Right lung (tissue), 5 donors: Measurements from ENCODE around the gene MT2A. TPM values are rescaled to one million over a fixed set of nuclear protein-coding genes. Genes with fewer than 3 reads are reported as not detected.

Source experiments
- DNase-seq, 2 donors: peaks; one replicate each; pipeline ENCODE4 v3.0.0-alpha.2; 2013
- polyA plus RNA-seq, 5 donors: library from polyadenylated mRNA; unstranded; fragments of 120-200 nt; gene quantifications; one replicate each; pipeline versions ENCODE4 v1.2.1 to v1.2.3, GENCODE V29; 2013; ENCODE audit warnings: inconsistent platforms in 1 of 5, low replicate concordance in 1 of 5; ENCODE audit not compliant: insufficient read length in 5 of 5, insufficient read depth in 1 of 5

Gene MT2A
- polyA plus RNA-seq, 5 donors: 33.1 to 52.4 (median 36.6) TPM

GRCh38 chr16:56591377-56592060 is 16.9 kb upstream of the MT2A start:
- no peak for DNase-seq

- DNase-seq: no peak
Measured at GRCh38 chr16:56593573-56594291, 14.7 kb upstream of the MT2A start.

DNA sequence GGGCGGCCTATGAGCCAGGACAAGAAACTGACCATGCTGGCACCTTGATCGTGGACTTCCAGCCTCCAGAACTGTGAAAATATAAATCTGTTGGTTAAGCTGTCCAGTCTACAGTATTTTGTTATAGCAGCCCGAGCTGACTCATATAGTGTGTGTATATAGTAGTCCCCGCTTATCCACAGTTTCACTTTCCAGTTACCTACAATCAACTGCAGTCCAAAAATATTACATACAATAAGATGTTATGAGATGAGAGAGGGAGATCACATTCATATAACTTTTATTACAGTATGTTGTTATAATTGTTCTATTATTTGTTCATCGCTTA is 14.1 kb upstream of the MT2A start:
- DNase-seq: no peak

GRCh38 chr16:56600398-56600999 is 7.9 kb upstream of the MT2A start:
- DNase-seq: no peak

DNA sequence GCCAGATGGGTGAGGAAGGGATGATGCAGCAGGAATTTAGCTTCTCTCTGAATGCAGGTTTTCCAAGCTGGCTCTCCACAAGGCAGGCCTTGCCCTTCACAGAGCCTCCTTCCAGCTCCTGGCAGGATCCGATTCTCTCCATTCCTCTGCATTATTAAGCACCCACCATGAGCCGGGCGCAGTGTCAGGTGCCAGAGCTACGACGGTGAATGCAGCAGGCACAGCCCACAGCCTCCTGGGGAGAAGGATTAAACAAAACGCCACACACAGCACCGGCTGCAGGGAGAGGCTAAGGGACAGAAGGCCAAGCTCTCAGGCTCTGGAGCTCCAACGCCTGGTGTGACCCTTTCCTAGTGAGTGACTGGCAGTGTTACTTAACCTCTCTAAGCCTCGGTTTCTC is 7.1 kb upstream of the MT2A start:
- DNase-seq: no peak

GRCh38 chr16:56603589-56603988 is 4.8 kb upstream of the MT2A start:
- DNase-seq: no peak

DNA sequence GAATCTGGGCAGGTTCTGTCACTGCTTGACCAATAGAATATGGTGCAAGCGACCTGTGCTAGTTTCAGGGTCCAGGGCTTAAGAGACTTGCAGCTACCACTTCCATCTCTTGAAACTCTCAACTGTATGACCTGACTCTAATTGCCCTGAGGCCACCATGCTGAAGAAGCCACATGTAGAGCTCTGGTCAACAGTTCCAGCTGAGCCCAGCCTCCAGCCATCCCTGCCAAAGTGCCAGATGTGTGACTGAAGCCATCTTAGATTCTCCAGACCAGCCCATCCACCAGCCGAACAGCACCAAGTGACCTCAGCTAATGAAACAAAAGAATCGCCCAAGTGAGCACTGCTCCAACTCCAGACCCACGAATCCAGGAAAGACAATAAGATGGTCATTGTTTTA is 3.4 kb upstream of the MT2A start:
- no peak for DNase-seq

DNA sequence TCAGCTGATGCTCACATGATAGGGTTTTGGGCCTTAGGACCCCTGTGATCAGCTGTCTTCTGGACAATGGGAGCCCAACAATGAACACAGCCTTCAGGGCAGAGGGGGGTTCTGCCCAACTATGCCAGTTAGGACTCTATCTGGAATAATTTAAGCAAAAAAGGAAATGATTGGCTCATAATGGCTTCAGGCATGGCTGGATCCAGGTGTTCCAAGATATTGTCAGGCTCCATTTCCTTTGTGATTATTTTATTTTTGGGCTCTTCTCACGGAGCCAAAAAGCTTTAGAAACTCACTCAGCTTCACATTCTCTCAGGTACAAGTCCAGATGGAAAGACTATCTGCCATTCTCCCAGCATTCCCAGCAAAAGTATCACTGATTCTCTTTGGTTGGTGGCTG is 2.9 kb upstream of the MT2A start:
- no peak for DNase-seq

GRCh38 chr16:56606071-56606475 is 2.3 kb upstream of the MT2A start:
- DNase-seq: no peak

- peak; percentile 87 to 93 for DNase-seq
Measured at GRCh38 chr16:56606476-56607108, 1.8 kb upstream of the MT2A start.

DNA sequence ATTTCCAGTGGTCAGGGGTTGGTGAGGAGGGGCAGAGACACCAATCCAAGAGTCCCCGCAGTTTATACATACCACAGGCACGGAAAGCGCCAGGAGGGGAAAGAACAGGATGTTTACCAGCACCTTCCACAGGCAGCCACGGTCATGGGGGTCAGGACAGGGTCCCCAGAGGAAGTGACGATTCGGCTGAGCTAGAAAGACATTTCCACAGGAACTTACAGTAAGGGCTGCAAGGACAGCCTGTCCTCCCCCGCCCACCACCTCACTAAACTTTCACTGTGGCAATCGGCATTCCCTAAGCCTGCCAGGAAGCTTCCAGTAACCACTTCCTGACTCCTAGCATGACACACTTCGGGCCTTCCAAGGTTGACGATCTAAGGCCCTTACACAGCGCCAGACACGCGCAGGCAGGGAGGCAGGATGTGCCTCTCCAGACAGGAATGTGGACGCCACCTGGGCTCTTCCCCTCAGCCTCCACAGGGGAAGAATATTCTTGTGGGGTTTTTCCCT is 1.2 kb upstream of the MT2A start:
- DNase-seq: peak; percentile 80 to 84

DNA sequence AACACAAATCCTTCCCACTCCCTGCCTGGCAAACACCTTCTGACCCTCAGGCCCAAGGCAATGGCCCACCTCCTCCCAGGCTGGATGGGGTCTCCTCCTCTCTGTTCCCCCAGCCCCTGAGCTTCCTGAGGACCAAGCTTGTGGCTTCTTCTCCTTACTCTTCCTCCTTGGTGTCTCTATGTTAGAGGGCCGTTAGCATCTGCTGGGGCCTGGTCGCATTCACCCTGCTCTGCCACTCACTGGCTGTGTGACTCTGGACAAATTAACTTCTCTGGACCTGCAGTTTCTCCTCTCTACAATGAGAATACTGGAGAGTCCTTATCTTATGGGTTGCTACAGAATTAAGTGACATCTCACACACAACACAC is 725 bp upstream of the MT2A start:
- DNase-seq: no peak

DNA sequence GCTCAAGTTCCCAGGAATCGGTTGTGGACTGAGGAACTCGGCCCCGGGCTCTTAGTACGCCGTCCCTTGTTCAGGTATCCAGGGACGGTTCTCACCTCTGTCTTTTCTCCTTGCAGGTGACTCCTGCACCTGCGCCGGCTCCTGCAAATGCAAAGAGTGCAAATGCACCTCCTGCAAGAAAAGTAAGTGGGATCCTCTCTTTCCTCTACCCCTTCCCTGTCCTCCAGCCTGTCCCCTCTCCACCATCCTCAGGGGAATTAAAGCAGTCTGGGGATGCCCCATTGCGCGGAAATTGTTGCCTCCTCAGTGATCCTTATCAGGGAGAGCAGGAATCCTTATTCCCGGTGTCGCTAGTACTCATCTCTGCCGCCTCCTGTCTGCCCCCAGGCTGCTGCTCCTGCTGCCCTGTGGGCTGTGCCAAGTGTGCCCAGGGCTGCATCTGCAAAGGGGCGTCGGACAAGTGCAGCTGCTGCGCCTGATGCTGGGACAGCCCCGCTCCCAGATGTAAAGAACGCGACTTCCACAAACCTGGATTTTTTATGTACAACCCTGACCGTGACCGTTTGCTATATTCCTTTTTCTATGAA is 585 bp downstream of the MT2A start:
- no peak for DNase-seq

DNA sequence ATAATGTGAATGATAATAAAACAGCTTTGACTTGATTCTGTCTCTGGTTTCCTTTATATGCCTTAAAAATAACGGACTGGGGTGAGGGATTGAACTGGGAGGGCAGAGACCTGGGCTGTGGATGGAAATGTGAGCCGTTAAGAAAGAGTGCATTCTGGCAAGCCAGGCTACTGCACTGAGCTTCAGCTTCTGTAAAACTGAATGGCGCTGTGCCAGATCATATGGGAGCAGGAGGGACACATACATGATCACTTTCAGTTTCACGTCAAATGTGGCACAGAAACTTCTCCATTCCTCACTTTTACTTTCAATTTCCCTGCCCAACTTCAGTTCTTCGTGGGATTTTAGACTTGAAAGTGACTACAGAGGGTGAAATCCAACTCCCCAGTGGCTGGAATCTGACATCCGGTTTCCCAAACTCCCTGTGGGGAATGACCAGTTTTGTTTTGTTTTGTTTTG is 1.1 kb downstream of the MT2A start:
- peak; percentile 71 to 84 for DNase-seq

DNA sequence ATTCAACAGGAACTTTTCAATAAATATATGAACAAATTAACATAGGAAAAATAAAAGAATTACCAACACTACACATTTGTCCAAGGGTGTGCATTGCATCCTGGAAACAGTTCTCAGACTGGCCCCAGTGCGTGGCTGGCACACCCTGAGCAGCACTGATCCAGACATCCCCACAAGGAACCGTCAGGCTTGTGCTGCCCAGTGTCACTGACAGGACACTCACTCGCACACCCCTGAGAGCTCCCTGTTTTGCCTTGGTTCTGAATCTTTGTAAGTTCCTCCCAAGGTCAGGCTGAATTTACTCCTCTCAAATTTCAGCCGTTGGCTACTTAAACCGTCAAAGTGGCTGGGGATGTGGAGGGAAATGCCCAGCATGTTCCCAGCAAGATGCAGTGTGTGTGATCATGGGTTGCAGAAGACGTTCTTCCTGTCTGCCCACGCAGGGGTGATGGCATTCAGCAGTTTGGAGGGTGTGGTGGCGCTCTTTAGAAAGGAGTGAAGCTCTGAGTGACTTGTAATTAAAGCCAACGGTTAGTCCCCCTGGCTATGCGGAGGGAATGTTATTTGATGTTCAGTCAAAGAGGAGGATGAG is 1.7 kb downstream of the MT2A start:
- no peak for DNase-seq

DNA sequence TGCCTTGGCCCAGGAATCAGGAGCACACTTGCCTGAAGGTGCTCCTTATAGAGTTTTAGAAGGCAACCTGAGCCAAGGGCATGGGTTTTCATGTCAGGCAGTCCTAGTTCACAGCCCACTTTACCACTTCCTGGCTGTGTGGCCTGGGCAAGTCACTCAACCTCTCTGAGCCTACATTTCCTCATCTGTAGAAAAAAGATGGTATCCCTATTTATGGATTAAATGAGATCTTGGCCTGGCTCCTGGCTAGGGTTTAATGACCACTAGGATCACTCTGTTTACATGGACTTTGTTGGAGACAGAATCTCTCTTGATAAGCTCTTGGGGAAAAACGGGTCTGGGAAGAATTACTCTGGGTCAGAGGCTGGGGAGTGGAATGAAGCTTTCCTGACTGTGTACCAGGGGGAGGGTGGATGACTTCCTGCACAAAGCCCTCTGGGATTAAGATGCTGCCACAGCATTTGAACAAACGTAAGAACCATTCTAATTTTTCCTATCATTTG is 2.3 kb downstream of the MT2A start:
- DNase-seq: no peak

DNA sequence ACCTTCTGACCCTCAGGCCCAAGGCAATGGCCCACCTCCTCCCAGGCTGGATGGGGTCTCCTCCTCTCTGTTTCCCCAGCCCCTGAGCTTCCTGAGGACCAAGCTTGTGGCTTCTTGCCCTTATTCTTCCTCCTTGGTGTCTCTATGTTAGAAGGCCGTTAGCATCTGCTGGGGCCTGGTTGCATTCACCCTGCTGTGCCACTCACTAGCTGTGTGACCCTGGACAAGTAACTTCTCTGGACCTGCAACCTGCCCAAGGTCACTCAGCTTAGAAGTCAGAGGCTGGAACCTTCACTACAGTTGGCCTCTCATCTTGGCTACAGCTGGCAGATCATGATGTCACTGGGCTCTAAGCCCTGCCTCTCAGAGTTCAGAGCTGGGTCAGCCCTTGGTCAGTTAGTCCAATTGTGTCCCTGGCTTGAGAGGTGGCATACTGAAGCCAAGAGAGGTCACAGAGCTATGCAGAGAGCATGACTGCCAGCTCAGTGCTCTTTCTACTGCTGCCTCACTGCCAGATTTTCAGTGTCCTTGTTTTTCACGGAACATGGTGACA is 3.0 kb downstream of the MT2A start:
- DNase-seq: no peak

DNA sequence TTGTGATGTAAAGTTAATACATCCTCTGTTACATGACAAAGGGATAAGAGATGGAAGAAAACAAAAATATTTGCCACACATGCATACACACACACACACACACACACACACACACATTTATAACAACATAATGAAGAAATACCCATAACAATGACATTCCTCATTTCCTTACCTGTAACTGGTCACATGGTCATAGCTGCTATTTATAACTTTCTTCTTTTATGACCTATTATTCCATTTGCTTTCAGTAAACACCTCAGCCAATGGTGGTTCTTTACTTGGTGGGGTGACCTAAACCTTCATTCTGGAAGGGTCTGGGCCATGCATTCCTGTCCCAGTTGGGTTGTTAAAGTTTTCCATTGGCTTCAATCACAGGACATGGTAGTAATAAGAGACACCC is 5.3 kb downstream of the MT2A start:
- DNase-seq: no peak

GRCh38 chr16:56614549-56614991 is 6.2 kb downstream of the MT2A start:
- no peak for DNase-seq

GRCh38 chr16:56615353-56615752 is 7.0 kb downstream of the MT2A start:
- DNase-seq: no peak

DNA sequence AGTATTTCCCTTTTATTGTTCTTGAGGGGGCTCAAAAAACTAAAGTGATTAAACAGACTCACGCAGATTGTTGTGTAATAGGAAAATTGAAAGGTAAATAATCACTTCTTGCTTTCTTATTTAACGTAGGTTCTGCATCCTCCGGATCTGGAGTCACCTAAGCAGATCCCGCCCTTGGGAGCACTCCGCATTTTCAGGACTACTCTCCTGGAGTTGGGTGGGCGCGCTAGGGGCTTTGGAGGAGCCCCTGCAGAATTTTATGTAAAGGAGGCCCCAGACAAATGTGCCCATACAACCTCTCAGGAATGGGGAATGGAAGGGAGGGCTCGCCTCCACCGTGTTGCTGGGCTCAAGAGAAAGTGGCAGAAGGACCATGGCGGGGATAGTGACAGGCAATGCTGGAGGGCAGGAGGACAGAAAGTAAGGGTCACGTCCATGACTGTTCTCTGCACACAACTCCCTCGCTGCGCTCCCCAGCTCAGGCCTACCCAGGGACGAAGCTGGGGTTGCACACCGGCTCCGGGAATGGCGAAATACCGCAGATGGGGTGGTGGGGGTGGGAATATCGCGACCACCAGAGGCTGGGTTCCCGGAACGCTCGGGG is 8.3 kb downstream of the MT2A start:
- DNase-seq: no peak
